PFSK-1 (cell line): ENCODE data around the gene IL2RA.

Source experiments
- POLR2AphosphoS5 ChIP-seq: IDR thresholded peaks from 2 replicates; pipeline ENCODE4 v1.6.1; 2012; ENCODE audit warnings: low read depth, mild to moderate bottlenecking, control low read depth, low read length, moderate library complexity
- SIN3A ChIP-seq: IDR thresholded peaks from 2 replicates; pipeline ENCODE4 v1.6.1; 2012; ENCODE audit warnings: mild to moderate bottlenecking, low read length, moderate library complexity, borderline replicate concordance; ENCODE audit not compliant: insufficient read depth
- TAF1 ChIP-seq: IDR thresholded peaks from 2 replicates; pipeline ENCODE4 v1.6.1; 2012; ENCODE audit warnings: low read length, control low read depth, borderline replicate concordance; ENCODE audit not compliant: insufficient read depth
- TF ChIP-seq, protein P1 (sequence below), 2 experiments: IDR thresholded peaks; 2 replicates each; pipeline versions ENCODE4 v1.6.1 to v1.8.0; 2011 to 2012; ENCODE audit warnings: low read depth in 2 of 2, low read length in 2 of 2, control low read depth in 1 of 2, inconsistent platforms in 1 of 2, mild to moderate bottlenecking in 1 of 2, moderate library complexity in 1 of 2; ENCODE audit not compliant: insufficient read depth in 1 of 2

GRCh38 chr10:6098156-6098555 is 36.0 kb upstream of the IL2RA start:
- TF ChIP-seq SIN3A (no peak), TAF1 (no peak), POLR2AphosphoS5 (no peak)
- TF ChIP-seq, protein P1, sequence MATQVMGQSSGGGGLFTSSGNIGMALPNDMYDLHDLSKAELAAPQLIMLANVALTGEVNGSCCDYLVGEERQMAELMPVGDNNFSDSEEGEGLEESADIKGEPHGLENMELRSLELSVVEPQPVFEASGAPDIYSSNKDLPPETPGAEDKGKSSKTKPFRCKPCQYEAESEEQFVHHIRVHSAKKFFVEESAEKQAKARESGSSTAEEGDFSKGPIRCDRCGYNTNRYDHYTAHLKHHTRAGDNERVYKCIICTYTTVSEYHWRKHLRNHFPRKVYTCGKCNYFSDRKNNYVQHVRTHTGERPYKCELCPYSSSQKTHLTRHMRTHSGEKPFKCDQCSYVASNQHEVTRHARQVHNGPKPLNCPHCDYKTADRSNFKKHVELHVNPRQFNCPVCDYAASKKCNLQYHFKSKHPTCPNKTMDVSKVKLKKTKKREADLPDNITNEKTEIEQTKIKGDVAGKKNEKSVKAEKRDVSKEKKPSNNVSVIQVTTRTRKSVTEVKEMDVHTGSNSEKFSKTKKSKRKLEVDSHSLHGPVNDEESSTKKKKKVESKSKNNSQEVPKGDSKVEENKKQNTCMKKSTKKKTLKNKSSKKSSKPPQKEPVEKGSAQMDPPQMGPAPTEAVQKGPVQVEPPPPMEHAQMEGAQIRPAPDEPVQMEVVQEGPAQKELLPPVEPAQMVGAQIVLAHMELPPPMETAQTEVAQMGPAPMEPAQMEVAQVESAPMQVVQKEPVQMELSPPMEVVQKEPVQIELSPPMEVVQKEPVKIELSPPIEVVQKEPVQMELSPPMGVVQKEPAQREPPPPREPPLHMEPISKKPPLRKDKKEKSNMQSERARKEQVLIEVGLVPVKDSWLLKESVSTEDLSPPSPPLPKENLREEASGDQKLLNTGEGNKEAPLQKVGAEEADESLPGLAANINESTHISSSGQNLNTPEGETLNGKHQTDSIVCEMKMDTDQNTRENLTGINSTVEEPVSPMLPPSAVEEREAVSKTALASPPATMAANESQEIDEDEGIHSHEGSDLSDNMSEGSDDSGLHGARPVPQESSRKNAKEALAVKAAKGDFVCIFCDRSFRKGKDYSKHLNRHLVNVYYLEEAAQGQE (IDR thresholded peaks at IDR 0.05; ENCODE audit: insufficient read depth in 1 of 2, low read depth in 2 of 2, low read length in 2 of 2): no peak
